ENCODE data around the gene APH1B. TPM values are rescaled to one million over a fixed set of nuclear protein-coding genes. Genes with fewer than 3 reads are reported as not detected.

APH1B gene
- total and polyA plus RNA-seq, 5 donors, result 6.0 to 13.4 (median 10.7) TPM

DNA sequence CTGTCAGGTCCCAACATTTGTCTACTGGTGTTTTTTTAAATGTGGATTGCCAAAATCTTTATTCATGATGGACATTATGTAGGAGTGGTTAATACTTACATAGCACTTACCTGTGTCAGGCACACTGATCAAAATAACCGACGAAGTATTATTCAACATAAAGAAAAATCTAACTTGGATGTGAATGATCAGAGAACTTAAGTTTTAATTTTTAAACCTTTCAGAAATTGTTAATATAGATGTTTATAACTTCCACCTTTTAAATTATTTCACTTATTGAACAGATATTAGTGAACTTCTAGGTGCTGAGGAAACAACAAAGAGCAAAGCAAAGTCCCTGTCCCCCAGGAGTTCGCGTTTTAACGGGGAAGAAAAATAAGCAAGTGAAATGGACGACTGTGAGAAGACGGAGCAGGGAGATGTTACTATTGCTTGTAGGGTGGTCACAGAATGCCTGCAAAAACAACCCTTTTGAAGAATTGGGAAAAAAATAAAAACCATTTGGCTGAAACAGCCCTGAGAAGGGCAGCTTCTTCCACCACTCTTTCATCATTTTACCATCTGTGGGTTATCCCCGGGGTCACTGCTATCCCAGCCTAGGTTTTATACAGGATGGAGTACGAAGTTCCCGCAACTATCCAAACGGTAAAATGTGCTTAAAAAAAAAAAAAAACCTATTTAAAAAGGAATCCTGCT lies 915 bp upstream of the APH1B start:
- ATAC-seq (peak; percentile 20 to 22), DNase-seq (no peak)
- H3K9me3 ChIP-seq (ENCODE audit: control insufficient read depth, low read length), result no peaks in the 10 kb centered on the region
- 26% methylated on average over 11 of the region's 11 CpGs for WGBS
- H3K27me3 ChIP-seq (ENCODE audit: control insufficient read depth, insufficient read depth), result no peaks in the 10 kb centered on the region
- peaks cover 4% of the 10 kb centered on the region for H3K4me1 ChIP-seq (ENCODE audit: control insufficient read depth, insufficient read depth, low read length)
- peak overlapping the region; percentile 93 for H3K27ac ChIP-seq (ENCODE audit: low read length)
- intact Hi-C loops (cut with DNase I), result loop anchor here in 1 of 4 donors (10.0 kb wide), 1 partner anchor 122 kb away; the partner anchor contains the start of gene RPS27L
- peak overlapping the region; percentile 88 for H3K4me3 ChIP-seq (ENCODE audit: low read length)

DNA sequence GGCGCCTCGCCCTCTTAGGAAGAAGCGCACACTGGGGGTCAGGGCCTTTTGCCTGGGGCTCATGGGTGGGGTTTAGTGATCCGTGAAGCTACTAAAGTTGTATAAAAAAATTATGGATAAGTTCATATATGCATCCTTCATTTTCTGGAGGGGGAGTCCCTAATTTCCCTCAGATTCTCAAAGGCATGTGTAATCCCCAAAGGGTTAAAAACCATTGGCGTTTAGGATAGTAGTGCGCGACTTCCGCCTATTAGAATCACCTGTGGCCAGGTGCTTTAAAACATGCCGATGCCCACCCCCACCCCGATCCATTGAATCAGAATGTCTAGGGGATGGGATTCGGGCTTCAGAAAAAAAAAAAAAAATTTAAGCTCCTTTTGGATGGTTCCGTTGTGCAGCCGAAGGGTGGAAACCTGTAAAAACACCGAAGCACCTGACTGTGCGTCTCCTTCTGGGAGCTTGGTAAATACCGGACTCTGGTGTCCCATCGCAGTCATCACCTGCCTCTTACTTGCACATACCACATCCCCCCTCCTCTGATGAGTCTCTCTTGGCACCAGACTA lies 570 bp downstream of the APH1B start:
- ATAC-seq, result peak; percentile 3 to 7
- DNase-seq, result no peak
- H3K9me3 ChIP-seq (ENCODE audit: control insufficient read depth, low read length), result no peaks in the 10 kb centered on the region
- peaks cover 4% of the 10 kb centered on the region for H3K4me1 ChIP-seq (ENCODE audit: control insufficient read depth, insufficient read depth, low read length)
- peak overlapping the region; percentile 71 for H3K27ac ChIP-seq (ENCODE audit: low read length)
- intact Hi-C loops (cut with DNase I), result loop anchor here in 1 of 4 donors (10.0 kb wide), 1 partner anchor 123 kb away; the partner anchor contains the start of gene RPS27L
- WGBS, result 17% methylated on average over 17 of the region's 17 CpGs
- no peaks in the 10 kb centered on the region for H3K27me3 ChIP-seq (ENCODE audit: control insufficient read depth, insufficient read depth)
- peak overlapping the region; percentile 88 for H3K4me3 ChIP-seq (ENCODE audit: low read length)

DNA sequence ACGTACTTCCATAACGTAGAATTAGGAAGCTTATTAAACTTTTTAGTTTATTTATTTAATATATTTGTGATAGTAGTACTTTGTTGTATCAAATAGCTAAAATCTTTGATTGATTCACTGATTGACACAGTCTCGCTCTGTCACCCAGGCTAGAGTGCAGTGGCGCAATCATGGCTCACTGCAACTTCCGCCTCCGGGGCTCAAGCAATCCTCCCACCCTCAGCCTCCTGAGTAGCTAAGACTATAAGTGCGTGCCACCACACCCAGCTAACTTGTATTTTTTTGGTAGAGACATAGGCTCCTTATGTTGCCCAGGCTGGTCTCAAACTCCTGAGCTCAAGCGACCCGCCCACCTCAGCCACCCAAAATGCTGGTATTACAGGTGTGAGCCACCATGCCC lies 5.7 kb downstream of the APH1B start:
- 77% methylated on average over 9 of the region's 9 CpGs for WGBS
- no peak overlapping the region for H3K27ac ChIP-seq (ENCODE audit: low read length)

DNA sequence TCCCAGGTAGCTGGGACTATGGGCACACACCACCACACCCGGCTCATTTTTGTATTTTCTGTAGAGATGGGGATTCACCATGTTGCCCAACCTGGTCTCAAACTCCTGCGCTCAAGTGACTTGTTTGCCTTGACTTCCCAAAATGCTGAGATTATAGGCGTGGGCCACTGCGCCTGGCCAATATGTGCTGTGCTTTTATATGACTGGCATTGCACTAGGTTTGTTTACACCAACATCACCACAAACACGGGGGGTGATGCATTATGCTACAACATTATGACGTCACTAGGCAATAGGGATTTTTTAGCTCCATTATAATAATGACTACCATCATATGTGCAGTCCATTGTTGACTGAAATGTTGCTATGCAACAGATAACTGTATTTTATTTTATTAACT lies 6.9 kb downstream of the APH1B start:
- Histone ChIP-seq H3K9me3 (ENCODE audit: control insufficient read depth, low read length) (no peaks in the 10 kb centered on the region), H3K4me3 (ENCODE audit: low read length) (no peak overlapping the region), H3K27me3 (ENCODE audit: control insufficient read depth, insufficient read depth) (no peaks in the 10 kb centered on the region), H3K27ac (ENCODE audit: low read length) (no peak overlapping the region), H3K4me1 (ENCODE audit: control insufficient read depth, insufficient read depth, low read length) (peaks cover 1% of the 10 kb centered on the region)
- no peak for DNase-seq
- no peak for ATAC-seq
- intact Hi-C loops (cut with DNase I), result no loop called here
- 93% methylated on average over 6 of the region's 6 CpGs for WGBS

More for the DNA sequence above, 5.7 kb downstream of the APH1B start:
- intact Hi-C loops (cut with DNase I), result no loop called here
- ATAC-seq (peak; percentile 38 to 61), DNase-seq (peak; percentile 42 to 81 (median 78))
- no peaks in the 10 kb centered on the region for H3K27me3 ChIP-seq (ENCODE audit: control insufficient read depth, insufficient read depth)
- no peaks in the 10 kb centered on the region for H3K9me3 ChIP-seq (ENCODE audit: control insufficient read depth, low read length)
- H3K4me1 ChIP-seq (ENCODE audit: control insufficient read depth, insufficient read depth, low read length), result peaks cover 4% of the 10 kb centered on the region
- H3K4me3 ChIP-seq (ENCODE audit: low read length), result no peak overlapping the region

DNA sequence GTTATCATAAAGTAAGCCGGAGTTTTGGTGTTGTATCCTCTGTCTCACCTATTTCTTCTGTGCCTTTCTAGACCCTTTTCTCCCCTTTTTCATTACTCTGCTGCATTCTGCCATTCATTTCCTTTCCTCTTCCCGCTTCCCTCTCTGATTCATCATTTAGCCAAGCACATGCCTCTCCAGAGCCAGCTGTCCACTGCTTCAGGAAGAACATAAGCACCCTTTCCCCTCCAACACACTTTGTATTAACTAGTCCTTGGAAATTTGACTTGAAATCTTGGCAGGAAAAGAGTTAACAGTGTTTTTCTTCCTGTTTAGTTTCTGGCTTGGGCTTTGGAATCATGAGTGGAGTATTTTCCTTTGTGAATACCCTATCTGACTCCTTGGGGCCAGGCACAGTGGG lies 9.7 kb downstream of the APH1B start:
- 71% methylated on average over 2 of the region's 2 CpGs for WGBS
- H3K4me1 ChIP-seq (ENCODE audit: control insufficient read depth, insufficient read depth, low read length), result peaks cover 1% of the 10 kb centered on the region
- no peak overlapping the region for H3K27ac ChIP-seq (ENCODE audit: low read length)
- intact Hi-C loops (cut with DNase I), result loop anchor here in 3 of 4 donors (2.0 to 5.0 kb wide), 4 partner anchors 100 to 130 kb away; partner anchors contain the start of gene RPS27L (in 1 of the 3)
- H3K9me3 ChIP-seq (ENCODE audit: control insufficient read depth, low read length), result no peaks in the 10 kb centered on the region
- no peak overlapping the region for H3K4me3 ChIP-seq (ENCODE audit: low read length)
- DNase-seq (no peak), ATAC-seq (no peak)
- H3K27me3 ChIP-seq (ENCODE audit: control insufficient read depth, insufficient read depth), result no peaks in the 10 kb centered on the region

DNA sequence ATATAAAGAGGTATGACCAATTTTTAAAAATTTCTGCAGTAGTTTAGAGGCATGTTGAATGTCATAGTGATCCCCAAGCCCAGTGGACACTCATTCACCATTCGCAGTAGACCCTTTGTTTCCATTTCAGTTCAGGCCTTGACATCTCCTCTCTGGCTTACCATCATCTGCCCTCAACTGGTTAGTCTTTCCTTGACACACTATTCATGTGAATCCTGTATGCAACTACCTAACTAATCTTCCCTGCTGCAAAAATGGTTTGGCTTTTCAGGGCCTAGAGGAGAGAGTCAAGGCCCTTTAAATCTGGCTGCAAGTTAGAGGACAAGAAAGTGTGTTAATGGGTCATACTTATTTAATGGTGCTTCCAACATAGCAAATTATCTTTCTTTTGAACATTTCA lies 10.9 kb downstream of the APH1B start:
- peaks cover 1% of the 10 kb centered on the region for H3K4me1 ChIP-seq (ENCODE audit: control insufficient read depth, insufficient read depth, low read length)
- H3K27me3 ChIP-seq (ENCODE audit: control insufficient read depth, insufficient read depth), result no peaks in the 10 kb centered on the region
- ATAC-seq (no peak), DNase-seq (no peak)
- H3K9me3 ChIP-seq (ENCODE audit: control insufficient read depth, low read length), result no peaks in the 10 kb centered on the region
- H3K27ac ChIP-seq (ENCODE audit: low read length), result no peak overlapping the region
- WGBS, result 68% methylated on average over 1 of the region's 1 CpG
- intact Hi-C loops (cut with DNase I), result loop anchor here (2.0 to 5.0 kb wide), 4 partner anchors 99 to 131 kb away; partner anchors contain the start of gene RPS27L (in 1 of the 4)
- no peak overlapping the region for H3K4me3 ChIP-seq (ENCODE audit: low read length)

DNA sequence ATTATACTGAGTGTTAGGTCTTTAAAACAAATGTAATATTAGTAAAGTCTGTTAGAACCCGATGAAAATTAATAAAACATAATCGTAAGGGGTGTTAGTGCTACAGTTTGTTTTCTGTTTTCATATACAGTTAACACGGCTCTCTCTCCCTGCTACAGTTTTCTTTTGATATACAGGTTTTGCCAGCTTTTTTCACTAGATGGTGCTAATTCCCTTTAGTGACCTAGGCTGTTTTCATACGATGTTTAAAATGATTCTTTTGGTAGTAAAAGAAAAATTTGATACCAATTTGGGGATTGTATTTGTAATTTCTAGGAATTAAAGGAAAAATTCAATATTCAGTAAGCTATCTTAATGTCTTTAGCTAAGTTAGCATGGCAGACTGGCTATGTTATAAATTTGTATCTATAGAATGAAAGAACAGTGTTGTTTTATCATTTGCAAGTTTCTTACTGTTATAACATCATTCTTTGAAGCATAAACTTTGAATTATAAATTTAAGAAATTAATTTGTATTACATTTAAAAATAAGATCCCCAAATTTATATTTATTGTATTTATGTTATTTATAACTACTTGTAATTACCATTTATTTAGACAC lies 11.5 kb downstream of the APH1B start:
- Histone ChIP-seq H3K4me3 (ENCODE audit: low read length) (no peak overlapping the region), H3K27ac (ENCODE audit: low read length) (no peak overlapping the region), H3K27me3 (ENCODE audit: control insufficient read depth, insufficient read depth) (no peaks in the 10 kb centered on the region), H3K9me3 (ENCODE audit: control insufficient read depth, low read length) (no peaks in the 10 kb centered on the region), H3K4me1 (ENCODE audit: control insufficient read depth, insufficient read depth, low read length) (peaks cover 1% of the 10 kb centered on the region)
- no peak for DNase-seq
- intact Hi-C loops (cut with DNase I), result loop anchor here (2.0 to 5.0 kb wide), 4 partner anchors 98 to 132 kb away; partner anchors contain the start of gene RPS27L (in 1 of the 4)
- WGBS, result 2% methylated on average over 4 of the region's 4 CpGs
- peak in 1 of 2 donors; percentile 57 for ATAC-seq

DNA sequence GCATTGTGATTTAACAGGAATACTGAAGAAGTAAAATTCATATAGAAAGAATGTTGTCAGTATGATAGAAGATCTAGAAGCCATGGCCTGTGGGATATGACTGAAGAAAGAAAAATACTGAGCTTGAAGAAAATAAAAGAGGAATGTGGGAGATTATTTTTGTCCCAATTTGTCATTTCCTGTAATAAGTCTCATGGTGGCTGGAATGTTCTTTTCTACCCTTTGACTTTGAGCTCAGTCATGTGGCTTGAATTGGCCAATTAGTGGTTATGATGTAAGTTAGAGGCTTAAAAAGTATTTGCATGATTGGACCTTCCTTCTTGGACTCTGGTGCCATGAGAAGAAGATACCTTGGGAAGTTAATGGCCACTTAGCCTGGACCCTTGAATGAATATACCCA lies 14.1 kb downstream of the APH1B start:
- peak in 1 of 2 donors; percentile 21 for ATAC-seq
- Histone ChIP-seq H3K4me3 (ENCODE audit: low read length) (no peak overlapping the region), H3K27me3 (ENCODE audit: control insufficient read depth, insufficient read depth) (no peaks in the 10 kb centered on the region), H3K9me3 (ENCODE audit: control insufficient read depth, low read length) (no peaks in the 10 kb centered on the region), H3K4me1 (ENCODE audit: control insufficient read depth, insufficient read depth, low read length) (peaks cover 5% of the 10 kb centered on the region), H3K27ac (ENCODE audit: low read length) (peak overlapping the region; percentile 19)
- intact Hi-C loops (cut with DNase I), result no loop called here
- no peak for DNase-seq

DNA sequence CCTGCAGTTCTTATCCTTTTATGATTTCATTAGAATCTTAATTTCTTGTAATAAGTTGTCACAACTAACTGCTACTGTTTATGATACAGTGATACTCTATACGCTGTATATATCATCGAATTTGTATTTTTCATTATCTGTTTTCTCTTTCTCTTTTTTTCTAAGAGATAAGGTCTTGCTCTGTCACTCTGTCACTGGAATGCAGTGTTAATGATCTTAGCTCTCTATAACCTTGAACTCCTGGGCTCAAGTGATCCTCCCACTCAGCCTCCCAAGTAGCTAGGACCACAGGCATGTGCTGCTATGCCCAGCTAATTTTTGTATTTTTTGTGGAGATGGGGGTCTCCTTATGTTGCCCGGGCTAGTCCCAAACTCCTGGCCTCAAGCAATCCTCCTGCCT lies 14.8 kb downstream of the APH1B start:
- DNase-seq (no peak), ATAC-seq (no peak)
- no peak overlapping the region for H3K27ac ChIP-seq (ENCODE audit: low read length)
- no peak overlapping the region for H3K4me3 ChIP-seq (ENCODE audit: low read length)
- peaks cover 5% of the 10 kb centered on the region for H3K4me1 ChIP-seq (ENCODE audit: control insufficient read depth, insufficient read depth, low read length)
- intact Hi-C loops (cut with DNase I), result loop anchor here in 1 of 4 donors (2.0 kb wide), 1 partner anchor 107 kb away; no protein-coding TSS in a partner anchor
- H3K9me3 ChIP-seq (ENCODE audit: control insufficient read depth, low read length), result no peaks in the 10 kb centered on the region
- no peaks in the 10 kb centered on the region for H3K27me3 ChIP-seq (ENCODE audit: control insufficient read depth, insufficient read depth)
- WGBS, result 87% methylated on average over 3 of the region's 3 CpGs

DNA sequence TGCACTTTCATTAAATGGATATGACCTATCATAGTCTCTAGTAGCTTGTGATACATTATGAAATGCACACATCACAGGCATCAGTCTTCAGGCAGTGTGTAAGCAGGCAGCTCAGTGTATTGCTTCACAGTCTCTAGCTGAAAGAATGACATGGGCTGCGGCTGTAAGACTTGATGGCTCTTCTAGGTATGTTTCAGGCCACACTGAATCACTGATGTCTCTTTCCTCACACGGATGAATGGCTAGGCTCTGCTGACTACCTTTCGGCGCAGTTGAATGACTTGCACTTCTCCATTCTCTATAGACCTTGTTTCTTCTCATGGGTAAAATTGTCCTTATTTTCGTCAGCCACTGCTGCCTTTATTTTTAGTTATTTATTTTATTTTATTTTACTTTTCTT lies 15.4 kb downstream of the APH1B start:
- Histone ChIP-seq H3K4me3 (ENCODE audit: low read length) (no peak overlapping the region), H3K9me3 (ENCODE audit: control insufficient read depth, low read length) (no peaks in the 10 kb centered on the region), H3K27ac (ENCODE audit: low read length) (no peak overlapping the region), H3K4me1 (ENCODE audit: control insufficient read depth, insufficient read depth, low read length) (peaks cover 5% of the 10 kb centered on the region), H3K27me3 (ENCODE audit: control insufficient read depth, insufficient read depth) (no peaks in the 10 kb centered on the region)
- WGBS, result 96% methylated on average over 5 of the region's 5 CpGs
- DNase-seq (no peak), ATAC-seq (no peak)
- intact Hi-C loops (cut with DNase I), result loop anchor here in 1 of 4 donors (2.0 kb wide), 1 partner anchor 106 kb away; no protein-coding TSS in a partner anchor

DNA sequence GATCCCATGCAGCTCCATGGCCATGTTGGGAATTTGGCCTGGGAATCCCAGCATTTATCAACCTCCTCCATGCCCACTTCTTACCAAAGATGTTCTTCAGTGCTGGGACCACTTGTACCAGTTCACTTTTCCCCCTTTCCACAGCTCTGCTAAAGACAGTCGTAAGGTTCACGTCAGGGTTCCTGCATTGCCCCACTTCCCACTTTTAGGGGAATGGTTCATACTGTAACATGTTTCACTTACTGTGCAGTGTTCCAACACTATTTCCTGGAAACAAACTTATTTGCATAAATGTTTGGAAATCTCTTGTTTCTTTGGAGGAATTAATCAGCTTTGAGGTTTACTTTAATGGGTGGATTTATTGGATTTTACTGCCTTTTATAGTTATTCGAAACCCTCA lies 17.0 kb downstream of the APH1B start:
- 84% methylated on average over 3 of the region's 3 CpGs for WGBS
- DNase-seq (no peak), ATAC-seq (peak; percentile 30 to 38)
- no peak overlapping the region for H3K27ac ChIP-seq (ENCODE audit: low read length)
- H3K4me3 ChIP-seq (ENCODE audit: low read length), result no peak overlapping the region
- peaks cover 5% of the 10 kb centered on the region for H3K4me1 ChIP-seq (ENCODE audit: control insufficient read depth, insufficient read depth, low read length)
- intact Hi-C loops (cut with DNase I), result no loop called here
- H3K27me3 ChIP-seq (ENCODE audit: control insufficient read depth, insufficient read depth), result no peaks in the 10 kb centered on the region
- H3K9me3 ChIP-seq (ENCODE audit: control insufficient read depth, low read length), result no peaks in the 10 kb centered on the region

All from right cardiac atrium (tissue), 5 donors.